ENCODE results near the gene TSPAN33.

DNA sequence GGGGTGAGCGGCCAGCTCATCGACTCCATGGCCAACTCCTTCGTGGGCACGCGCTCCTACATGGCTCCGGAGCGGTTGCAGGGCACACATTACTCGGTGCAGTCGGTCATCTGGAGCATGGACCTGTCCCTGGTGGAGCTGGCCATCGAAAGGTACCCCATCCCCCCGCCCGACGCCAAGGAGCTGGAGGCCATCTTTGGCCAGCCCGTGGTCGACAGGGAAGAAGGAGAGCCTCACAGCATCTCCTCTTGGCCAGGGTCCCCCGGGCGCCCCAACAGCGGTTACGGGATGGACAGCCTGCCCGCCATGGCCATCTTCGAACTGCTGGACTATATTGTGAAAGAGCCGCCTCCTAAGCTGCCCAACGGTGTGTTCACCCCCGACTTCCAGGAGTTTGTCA, 17.4 kb upstream of the TSPAN33 start:
- TF ChIP-seq, protein P1, sequence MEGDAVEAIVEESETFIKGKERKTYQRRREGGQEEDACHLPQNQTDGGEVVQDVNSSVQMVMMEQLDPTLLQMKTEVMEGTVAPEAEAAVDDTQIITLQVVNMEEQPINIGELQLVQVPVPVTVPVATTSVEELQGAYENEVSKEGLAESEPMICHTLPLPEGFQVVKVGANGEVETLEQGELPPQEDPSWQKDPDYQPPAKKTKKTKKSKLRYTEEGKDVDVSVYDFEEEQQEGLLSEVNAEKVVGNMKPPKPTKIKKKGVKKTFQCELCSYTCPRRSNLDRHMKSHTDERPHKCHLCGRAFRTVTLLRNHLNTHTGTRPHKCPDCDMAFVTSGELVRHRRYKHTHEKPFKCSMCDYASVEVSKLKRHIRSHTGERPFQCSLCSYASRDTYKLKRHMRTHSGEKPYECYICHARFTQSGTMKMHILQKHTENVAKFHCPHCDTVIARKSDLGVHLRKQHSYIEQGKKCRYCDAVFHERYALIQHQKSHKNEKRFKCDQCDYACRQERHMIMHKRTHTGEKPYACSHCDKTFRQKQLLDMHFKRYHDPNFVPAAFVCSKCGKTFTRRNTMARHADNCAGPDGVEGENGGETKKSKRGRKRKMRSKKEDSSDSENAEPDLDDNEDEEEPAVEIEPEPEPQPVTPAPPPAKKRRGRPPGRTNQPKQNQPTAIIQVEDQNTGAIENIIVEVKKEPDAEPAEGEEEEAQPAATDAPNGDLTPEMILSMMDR (IDR thresholded peaks at IDR 0.05), result no peak
- TF ChIP-seq POLR2A (IDR thresholded peaks at IDR 0.05) (no peak), EP300 (IDR thresholded peaks at IDR 0.05) (no peak)
